HCT116 (cell line): Measurements from ENCODE around the gene AOAH. TPM values are rescaled to one million over a fixed set of nuclear protein-coding genes. Genes with fewer than 3 reads are reported as not detected.

Experiments
- ATAC-seq: fragments of 200-7000 bp; cut with Tn5 transposase; 2 replicates; pipeline ENCODE4 v1.9.1; 2020; ENCODE audit warnings: mild to moderate bottlenecking, moderate library complexity
- BruUV-seq: library from RNA; stranded (reverse); fragments of 400-500 nt; replicated peaks from 2 replicates; lab custom pipeline; 2021; lab: Mats Ljungman, UMichigan
- CTCF ChIA-PET: fragments of 300-600 bp; sonication (Branson Sonifier 250); formaldehyde crosslinking; loops from one replicate; lab custom pipeline; 2021; ENCODE audit warnings: antibody characterized with exemption; lab: Charles Lee
- POLR2A ChIA-PET: fragments of 300-600, 350-600 bp; sonication (Branson Sonifier 250); formaldehyde crosslinking; loops from one replicate; lab custom pipeline; 2021; ENCODE audit warnings: antibody characterized with exemption; lab: Charles Lee
- RAD21 ChIA-PET, 2 experiments: fragments of 300-600 bp; sonication (Branson Sonifier 250); formaldehyde crosslinking; loops; one replicate each; lab custom pipeline; 2023; ENCODE audit warnings: low total read pairs in 2 of 2; ENCODE audit not compliant: uncharacterized antibody in 2 of 2, unreplicated experiment in 2 of 2, low non-redundant PET in 1 of 2; lab: Charles Lee
- DNase-seq: peaks from one replicate; pipeline ENCODE4 v3.0.0-alpha.2; 2010; ENCODE audit warnings: low read depth, low spot score
- H2AFZ ChIP-seq: fragments of 200-600 bp; shearing (Covaris generic), sonication (generic); 2 replicates; pipeline ENCODE4 v1.6.1; 2017; ENCODE audit warnings: low read depth, mixed run types, mixed read lengths, antibody characterized with exemption, low read length; ENCODE audit not compliant: poor library complexity, severe bottlenecking
- H3K27ac ChIP-seq: 2 replicates; pipeline ENCODE4 v1.5.1; 2012; ENCODE audit warnings: low read depth, low read length
- H3K27me3 ChIP-seq: fragments of 200-600 bp; sonication (generic); 2 replicates; pipeline ENCODE4 v1.6.1; 2016; ENCODE audit warnings: mixed run types, low read length, mixed read lengths; ENCODE audit not compliant: insufficient read depth
- H3K36me3 ChIP-seq, 2 experiments: fragments of 200-500 bp in 1 of 2; fragments of 200-600 bp in 1 of 2; sonication (Bioruptor generic) in 1 of 2; sonication (generic) in 1 of 2; 2 replicates each; pipeline versions ENCODE4 v1.5.1 to v1.6.1; 2014 to 2016; ENCODE audit warnings: low read length in 2 of 2, inconsistent platforms in 1 of 2, mixed read lengths in 1 of 2, mixed run types in 1 of 2; ENCODE audit not compliant: insufficient read depth in 2 of 2, control insufficient read depth in 1 of 2
- H3K4me1 ChIP-seq, 2 experiments: fragments of 200-600 bp in 1 of 2; sonication (generic) in 1 of 2; 2 replicates each; pipeline versions ENCODE4 v1.5.1 to v1.6.1; 2012 to 2017; ENCODE audit warnings: low read length in 2 of 2, inconsistent platforms in 1 of 2, mild to moderate bottlenecking in 1 of 2, mixed read lengths in 1 of 2, mixed run types in 1 of 2, moderate library complexity in 1 of 2; ENCODE audit not compliant: insufficient read depth in 2 of 2, control insufficient read depth in 1 of 2
- H3K4me2 ChIP-seq: fragments of 200-600 bp; sonication (generic); 2 replicates; pipeline ENCODE4 v1.6.1; 2017; ENCODE audit warnings: mixed run types, low read length, mixed read lengths
- H3K4me3 ChIP-seq, 2 experiments: fragments of 200-600 bp in 1 of 2; sonication (generic) in 1 of 2; replicated peaks in 1 of 2; 2 replicates each; pipeline ENCODE4 v1.5.1; 2011 to 2016; ENCODE audit warnings: low read length in 2 of 2, control low read depth in 1 of 2, low read depth in 1 of 2, mild to moderate bottlenecking in 1 of 2, mixed read lengths in 1 of 2, mixed run types in 1 of 2
- H3K79me2 ChIP-seq: fragments of 200-600 bp; sonication (generic); 2 replicates; pipeline ENCODE4 v1.6.1; 2017; ENCODE audit warnings: mild to moderate bottlenecking, mixed run types, low read length, moderate library complexity, mixed read lengths; ENCODE audit not compliant: insufficient read depth
- H3K9ac ChIP-seq: fragments of 200-600 bp; sonication (generic); 2 replicates; pipeline ENCODE4 v1.6.1; 2016; ENCODE audit warnings: low read length, mixed read lengths
- H3K9me2 ChIP-seq: fragments of 200-600 bp; sonication (generic), shearing (Covaris generic); 2 replicates; pipeline ENCODE4 v1.6.1; 2017; ENCODE audit warnings: mixed run types, mild to moderate bottlenecking, moderate library complexity; ENCODE audit not compliant: insufficient read depth
- H3K9me3 ChIP-seq, 2 experiments: fragments of 200-500 bp in 1 of 2; fragments of 200-600 bp in 1 of 2; sonication (Bioruptor generic) in 1 of 2; sonication (generic) in 1 of 2; 2 replicates each; pipeline ENCODE4 v1.6.1; 2014 to 2017; ENCODE audit warnings: low read length in 2 of 2, mixed read lengths in 2 of 2, inconsistent platforms in 1 of 2, low read depth in 1 of 2, mild to moderate bottlenecking in 1 of 2, mixed run types in 1 of 2, moderate library complexity in 1 of 2; ENCODE audit not compliant: control insufficient read depth in 1 of 2, insufficient read depth in 1 of 2
- H4K20me1 ChIP-seq: fragments of 200-600 bp; sonication (generic), shearing (Covaris generic); 2 replicates; pipeline ENCODE4 v1.6.1; 2017; ENCODE audit warnings: mixed run types, mild to moderate bottlenecking, moderate library complexity; ENCODE audit not compliant: insufficient read depth
- ATF3 ChIP-seq: IDR thresholded peaks from 2 replicates; pipeline ENCODE4 v1.6.1; 2012
- CBX3 ChIP-seq: IDR thresholded peaks from 2 replicates; pipeline ENCODE4 v1.6.1; 2012; ENCODE audit warnings: low read depth
- CEBPB ChIP-seq: IDR thresholded peaks from 2 replicates; pipeline ENCODE4 v1.6.1; 2012; ENCODE audit warnings: low read depth
- CTCF ChIP-seq, 3 experiments: fragments of 200-600 bp in 1 of 3; sonication (generic) in 1 of 3; IDR thresholded peaks in 2 of 3; conservative IDR thresholded peaks in 1 of 3; 2 replicates each; pipeline ENCODE4 v1.5.1; 2012 to 2017; ENCODE audit warnings: low read depth in 2 of 3, low read length in 2 of 3, antibody characterized with exemption in 1 of 3, borderline replicate concordance in 1 of 3, control low read depth in 1 of 3, mild to moderate bottlenecking in 1 of 3, mixed read lengths in 1 of 3, mixed run types in 1 of 3, moderate library complexity in 1 of 3; ENCODE audit not compliant: insufficient read depth in 1 of 3
- EGR1 ChIP-seq: IDR thresholded peaks from 2 replicates; pipeline ENCODE4 v1.6.1; 2012; ENCODE audit warnings: low read depth
- ELF1 ChIP-seq: IDR thresholded peaks from 2 replicates; pipeline ENCODE4 v1.6.1; 2012; ENCODE audit warnings: low read depth, borderline replicate concordance
- EZH2 ChIP-seq: fragments of 200-600 bp; sonication (generic); IDR thresholded peaks from 2 replicates; pipeline ENCODE4 v1.6.1; 2017; ENCODE audit warnings: antibody characterized with exemption, mixed run types
- EZH2phosphoT487 ChIP-seq: fragments of 200-600 bp; IDR thresholded peaks from 2 replicates; pipeline ENCODE4 v1.6.1; 2018; ENCODE audit warnings: antibody characterized with exemption, borderline replicate concordance
- FOSL1 ChIP-seq: IDR thresholded peaks from 2 replicates; pipeline ENCODE4 v1.6.1; 2012; ENCODE audit warnings: low read depth
- JUND ChIP-seq: IDR thresholded peaks from 2 replicates; pipeline ENCODE4 v1.6.1; 2012
- POLR2A ChIP-seq: IDR thresholded peaks from 2 replicates; pipeline ENCODE4 v1.7.0; 2011; ENCODE audit warnings: borderline replicate concordance; ENCODE audit not compliant: insufficient read depth, insufficient read length; ENCODE audit errors: extremely low read depth
- POLR2AphosphoS5 ChIP-seq: IDR thresholded peaks from 2 replicates; pipeline ENCODE4 v1.6.1; 2011; ENCODE audit warnings: mild to moderate bottlenecking, low read depth, low read length, moderate library complexity
- REST ChIP-seq: IDR thresholded peaks from 2 replicates; pipeline ENCODE4 v1.6.1; 2012; ENCODE audit warnings: low read depth
- SIN3A ChIP-seq: IDR thresholded peaks from 2 replicates; pipeline ENCODE4 v1.6.1; 2012; ENCODE audit warnings: low read depth
- SP1 ChIP-seq: IDR thresholded peaks from 2 replicates; pipeline ENCODE4 v1.6.1; 2012; ENCODE audit warnings: low read depth
- SRF ChIP-seq: IDR thresholded peaks from 2 replicates; pipeline ENCODE4 v1.6.1; 2012; ENCODE audit warnings: low read depth
- ZBTB33 ChIP-seq: IDR thresholded peaks from 2 replicates; pipeline ENCODE4 v1.6.1; 2011; ENCODE audit warnings: mild to moderate bottlenecking, low read length, moderate library complexity; ENCODE audit not compliant: insufficient replicate concordance; ENCODE audit errors: extremely low read depth
- ZFX ChIP-seq: fragments of 450-650 bp; IDR thresholded peaks from 2 replicates; pipeline ENCODE4 v1.6.1; 2017
- ZNF274 ChIP-seq: fragments of 200-500 bp; sonication (Bioruptor generic); IDR thresholded peaks from 2 replicates; pipeline ENCODE4 v1.6.1; 2014; ENCODE audit warnings: mild to moderate bottlenecking, low read depth, low read length, inconsistent platforms
- intact Hi-C: fragments of 100-400 bp; cut with micrococcal nuclease; formaldehyde crosslinking; loops from 2 replicates; pipeline ENCODE4 v1.10.0; 2022
- total RNA-seq: library from RNA; stranded (reverse); gene quantifications from one replicate; pipeline ENCODE4 v1.2.1, GENCODE V29; 2021; ENCODE audit not compliant: unreplicated experiment

AOAH gene
- total RNA-seq, 1 experiment from 2014 or later = 1.1 TPM

- no peaks in the 10 kb centered on the region for H3K79me2 ChIP-seq
- H3K4me2 ChIP-seq = no peak overlapping the region
- H3K9me3 ChIP-seq = no peaks in the 10 kb centered on the region
- TF ChIP-seq FOSL1 = no peak
- no peak for TF ChIP-seq CBX3
- TF ChIP-seq EZH2phosphoT487 = no peak
- no peak for TF ChIP-seq SP1
- no peak for TF ChIP-seq ELF1
- no peak for TF ChIP-seq ATF3
- TF ChIP-seq POLR2AphosphoS5 = no peak
- no peak for TF ChIP-seq POLR2A
- no peak for TF ChIP-seq ZBTB33
- no peak for TF ChIP-seq CEBPB
- TF ChIP-seq JUND = no peak
- no peak for TF ChIP-seq EZH2
- TF ChIP-seq SIN3A = no peak
- no peak for TF ChIP-seq ZNF274
- TF ChIP-seq EGR1 = no peak
- TF ChIP-seq SRF = no peak
- TF ChIP-seq REST = no peak
- TF ChIP-seq ZFX = no peak
- no peak for TF ChIP-seq CTCF (IDR thresholded peaks at IDR 0.05 in 2 of 3, conservative IDR thresholded peaks at IDR 0.05 in 1 of 3; ENCODE audit: borderline replicate concordance in 1 of 3, insufficient read depth in 1 of 3, low read depth in 2 of 3, low read length in 2 of 3)
- DNase-seq (no peak), ATAC-seq (no peak)
- no peak overlapping the region for H2AFZ ChIP-seq
- H3K27ac ChIP-seq = no peak overlapping the region
- H3K4me1 ChIP-seq = peaks cover 0 to 8% of the 10 kb centered on the region in 2 experiments; a peak in 2 of 4 replicates
- CTCF ChIA-PET = no interaction called here
- no TSS peak for BruUV-seq
- H3K9ac ChIP-seq = no peak overlapping the region
- H3K36me3 ChIP-seq = no peaks in the 10 kb centered on the region
- POLR2A ChIA-PET = no interaction called here
- H3K4me3 ChIP-seq = no peak overlapping the region
- intact Hi-C loops = no loop called here
- H3K9me2 ChIP-seq = no peaks in the 10 kb centered on the region
- H3K27me3 ChIP-seq = no peaks in the 10 kb centered on the region
- H4K20me1 ChIP-seq = no peaks in the 10 kb centered on the region
- RAD21 ChIA-PET = no interaction called here
These were observed 127.1 kb downstream of the AOAH start for GRCh38 chr7:36597090-36597773.
